ENCODE measurements around the gene FXYD6.
A peak's percentile ranks its signal among the peaks of the same experiment; 100 is the strongest.

DNA sequence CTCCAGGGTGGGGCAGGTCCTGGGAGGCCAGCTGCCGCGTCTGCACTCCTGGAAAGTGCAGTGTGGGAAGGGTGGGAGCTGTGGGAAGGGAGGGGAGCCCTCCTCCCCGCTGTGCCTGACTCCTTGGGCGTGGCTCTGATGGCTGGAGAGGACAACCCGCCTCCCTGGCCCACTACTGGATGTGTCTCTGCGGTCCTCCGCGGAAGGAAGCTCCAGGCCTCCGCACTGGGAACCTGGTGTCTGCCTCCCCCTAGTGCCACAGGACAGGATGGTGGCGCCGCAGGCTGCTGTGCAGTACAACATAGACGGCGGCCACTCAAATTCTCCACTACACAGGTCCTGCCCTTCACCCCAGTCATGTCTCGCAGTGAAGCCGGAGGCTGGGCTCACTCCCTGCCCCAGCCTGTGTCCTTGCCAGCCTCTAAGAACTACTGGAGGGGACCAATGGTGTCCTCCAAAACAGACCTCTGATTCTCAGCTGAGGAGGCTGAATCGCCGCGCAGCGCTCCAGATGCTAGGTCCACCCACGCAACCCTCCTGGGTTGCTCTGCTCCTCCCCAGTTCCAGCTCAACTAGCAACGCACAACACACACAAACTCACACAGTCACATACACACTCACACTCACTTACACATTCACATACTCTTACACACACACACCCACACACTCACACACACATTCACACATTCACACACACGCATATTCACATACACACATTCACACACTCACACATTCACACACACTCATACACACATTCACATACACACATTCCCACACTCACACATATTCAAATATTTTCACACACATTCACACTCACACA lies 67.0 kb downstream of the FXYD6 start:
- TF ChIP-seq POLR2A (IDR thresholded peaks at IDR 0.05): no peak
- TF ChIP-seq, protein P1, sequence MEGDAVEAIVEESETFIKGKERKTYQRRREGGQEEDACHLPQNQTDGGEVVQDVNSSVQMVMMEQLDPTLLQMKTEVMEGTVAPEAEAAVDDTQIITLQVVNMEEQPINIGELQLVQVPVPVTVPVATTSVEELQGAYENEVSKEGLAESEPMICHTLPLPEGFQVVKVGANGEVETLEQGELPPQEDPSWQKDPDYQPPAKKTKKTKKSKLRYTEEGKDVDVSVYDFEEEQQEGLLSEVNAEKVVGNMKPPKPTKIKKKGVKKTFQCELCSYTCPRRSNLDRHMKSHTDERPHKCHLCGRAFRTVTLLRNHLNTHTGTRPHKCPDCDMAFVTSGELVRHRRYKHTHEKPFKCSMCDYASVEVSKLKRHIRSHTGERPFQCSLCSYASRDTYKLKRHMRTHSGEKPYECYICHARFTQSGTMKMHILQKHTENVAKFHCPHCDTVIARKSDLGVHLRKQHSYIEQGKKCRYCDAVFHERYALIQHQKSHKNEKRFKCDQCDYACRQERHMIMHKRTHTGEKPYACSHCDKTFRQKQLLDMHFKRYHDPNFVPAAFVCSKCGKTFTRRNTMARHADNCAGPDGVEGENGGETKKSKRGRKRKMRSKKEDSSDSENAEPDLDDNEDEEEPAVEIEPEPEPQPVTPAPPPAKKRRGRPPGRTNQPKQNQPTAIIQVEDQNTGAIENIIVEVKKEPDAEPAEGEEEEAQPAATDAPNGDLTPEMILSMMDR (IDR thresholded peaks at IDR 0.05): peak; percentile 27 to 38 (median 28)
- no peak for TF ChIP-seq POLR2AphosphoS5 (IDR thresholded peaks at IDR 0.05)
- no peak for TF ChIP-seq EP300 (IDR thresholded peaks at IDR 0.05)

All from sigmoid colon (tissue), 4 donors.